SK-N-MC (cell line): ENCODE data around the gene POU6F2.

ENCODE experiments used
- EZH2 ChIP-seq: fragments of 200-600 bp; sonication (generic); IDR thresholded peaks from one replicate; pipeline ENCODE4 v1.6.1; 2017; ENCODE audit warnings: antibody characterized with exemption
- FOXP2 ChIP-seq: optimal IDR thresholded peaks from 2 replicates; pipeline ENCODE3; 2011; ENCODE audit warnings: mild to moderate bottlenecking, moderate library complexity; ENCODE audit not compliant: insufficient read depth; ENCODE audit errors: extremely low read length, control extremely low read depth
- POLR2AphosphoS5 ChIP-seq: IDR thresholded peaks from 2 replicates; pipeline ENCODE4 v1.6.1; 2012; ENCODE audit warnings: mild to moderate bottlenecking, low read depth, low read length, borderline replicate concordance

GRCh38 chr7:39091774-39092173 is 114.1 kb downstream of the POU6F2 start:
- TF ChIP-seq FOXP2: no peak
- TF ChIP-seq POLR2AphosphoS5: no peak
- TF ChIP-seq EZH2: no peak
